ENCODE data around the gene ADPGK. TPM values are rescaled to one million over a fixed set of nuclear protein-coding genes. Genes with fewer than 3 reads are reported as not detected.
"Not testable (repeated sequence)": the region's sequence is repeated elsewhere in the genome, so short reads cannot be mapped to it uniquely, and the experiment has no call there.

Gene ADPGK
- total RNA-seq, 8 experiments from 2014 or later, result 17.5 to 78.3 (median 28.7) TPM

- no peak for ATAC-seq (replicated peaks in 6 of 8)
- Histone ChIP-seq H3K4me3 (no peak overlapping the region), H3K4me1 (replicated peaks in 1 of 2) (no peaks in the 10 kb centered on the region), H3K27ac (no peak overlapping the region)
- in situ Hi-C loops (cut with MboI; ENCODE audit: low pct_unique_long_range_greater_than_20kb in 2 of 9, low sequenced_read_pairs in 9 of 9, unreplicated experiment in 9 of 9), result no loop called here
- 80 to 100% (median 98%) methylated on average over 1 to 4 of the region's 4 CpGs; no CpG with 5 or more reads in 2 of the 10 experiments for WGBS, 10 experiments
These were observed 51.0 kb downstream of the ADPGK start for GRCh38 chr15:72732516-72732915.

- no peaks in the 10 kb centered on the region for H3K4me1 ChIP-seq (replicated peaks in 1 of 2)
- no peak for ATAC-seq (replicated peaks in 6 of 8)
- in situ Hi-C loops (cut with MboI; ENCODE audit: low pct_unique_long_range_greater_than_20kb in 2 of 9, low sequenced_read_pairs in 9 of 9, unreplicated experiment in 9 of 9), result no loop called here
- H3K27ac ChIP-seq, result no peak overlapping the region
- no peak overlapping the region for H3K4me3 ChIP-seq
These were observed 51.5 kb downstream of the ADPGK start for GRCh38 chr15:72732086-72732485.

- ATAC-seq (replicated peaks in 6 of 8), result no peak
- in situ Hi-C loops (cut with MboI; ENCODE audit: low pct_unique_long_range_greater_than_20kb in 2 of 9, low sequenced_read_pairs in 9 of 9, unreplicated experiment in 9 of 9), result no loop called here
- no peak overlapping the region for H3K4me3 ChIP-seq
- H3K4me1 ChIP-seq (replicated peaks in 1 of 2), result no peaks in the 10 kb centered on the region
- 83 to 100% (median 100%) methylated on average over 1 of the region's 1 CpG; no CpG with 5 or more reads in 6 of the 10 experiments for WGBS, 10 experiments
- H3K27ac ChIP-seq, result no peak overlapping the region
These were observed 54.7 kb downstream of the ADPGK start for GRCh38 chr15:72728821-72729220.

GRCh38 chr15:72728249-72728648 lies 55.3 kb downstream of the ADPGK start:
- in situ Hi-C loops (cut with MboI; ENCODE audit: low pct_unique_long_range_greater_than_20kb in 2 of 9, low sequenced_read_pairs in 9 of 9, unreplicated experiment in 9 of 9); H3K4me1 ChIP-seq (replicated peaks in 1 of 2); H3K4me3 ChIP-seq; H3K27ac ChIP-seq: not testable (repeated sequence)
- peak in 1 of 8 experiments; percentile 25 for ATAC-seq (replicated peaks in 6 of 8)
- WGBS, 10 experiments, result 25 to 100% (median 60%) methylated on average over 1 of the region's 1 CpG; no CpG with 5 or more reads in 5 of the 10 experiments

- in situ Hi-C loops (cut with MboI; ENCODE audit: low pct_unique_long_range_greater_than_20kb in 2 of 9, low sequenced_read_pairs in 9 of 9, unreplicated experiment in 9 of 9), result no loop called here
- no peak overlapping the region for H3K4me3 ChIP-seq
- H3K4me1 ChIP-seq (replicated peaks in 1 of 2), result no peaks in the 10 kb centered on the region
- no peak for ATAC-seq (replicated peaks in 6 of 8)
- H3K27ac ChIP-seq, result no peak overlapping the region
These were observed 56.4 kb downstream of the ADPGK start for GRCh38 chr15:72727154-72727553.

GRCh38 chr15:72725851-72726250 lies 57.7 kb downstream of the ADPGK start:
- WGBS, 10 experiments, result 98 to 100% (median 99%) methylated on average over 1 to 6 of the region's 6 CpGs; no CpG with 5 or more reads in 4 of the 10 experiments
- H3K4me3 ChIP-seq; in situ Hi-C loops (cut with MboI; ENCODE audit: low pct_unique_long_range_greater_than_20kb in 2 of 9, low sequenced_read_pairs in 9 of 9, unreplicated experiment in 9 of 9); H3K4me1 ChIP-seq (replicated peaks in 1 of 2); H3K27ac ChIP-seq; ATAC-seq (replicated peaks in 6 of 8): not testable (repeated sequence)

- Histone ChIP-seq H3K4me3 (no peak overlapping the region), H3K27ac (no peak overlapping the region), H3K4me1 (replicated peaks in 1 of 2) (no peaks in the 10 kb centered on the region)
- no peak for ATAC-seq (replicated peaks in 6 of 8)
- in situ Hi-C loops (cut with MboI; ENCODE audit: low pct_unique_long_range_greater_than_20kb in 2 of 9, low sequenced_read_pairs in 9 of 9, unreplicated experiment in 9 of 9), result no loop called here
- WGBS, 10 experiments, result 80 to 100% (median 94%) methylated on average over 1 of the region's 3 CpGs; no CpG with 5 or more reads in 6 of the 10 experiments
These were observed 58.1 kb downstream of the ADPGK start for GRCh38 chr15:72725446-72725845.

- 44 to 83% (median 76%) methylated on average over 1 of the region's 1 CpG; no CpG with 5 or more reads in 6 of the 10 experiments for WGBS, 10 experiments
- no peak for ATAC-seq (replicated peaks in 6 of 8)
- no peak overlapping the region for H3K27ac ChIP-seq
- in situ Hi-C loops (cut with MboI; ENCODE audit: low pct_unique_long_range_greater_than_20kb in 2 of 9, low sequenced_read_pairs in 9 of 9, unreplicated experiment in 9 of 9), result no loop called here
- H3K4me3 ChIP-seq, result no peak overlapping the region
- H3K4me1 ChIP-seq (replicated peaks in 1 of 2), result no peaks in the 10 kb centered on the region
These were observed 59.5 kb downstream of the ADPGK start for GRCh38 chr15:72724028-72724427.

- no peak overlapping the region for H3K4me3 ChIP-seq
- ATAC-seq (replicated peaks in 6 of 8), result peak in 4 of 8 experiments; percentile 40 to 75 (median 72)
- H3K27ac ChIP-seq, result no peak overlapping the region
- in situ Hi-C loops (cut with MboI; ENCODE audit: low pct_unique_long_range_greater_than_20kb in 2 of 9, low sequenced_read_pairs in 9 of 9, unreplicated experiment in 9 of 9), result no loop called here
- no peaks in the 10 kb centered on the region for H3K4me1 ChIP-seq (replicated peaks in 1 of 2)
- WGBS, 10 experiments, result 0 to 43% (median 10%) methylated on average over 1 to 3 of the region's 3 CpGs; no CpG with 5 or more reads in 1 of the 10 experiments
These were observed 61.4 kb downstream of the ADPGK start for GRCh38 chr15:72722071-72722696.

- ATAC-seq (replicated peaks in 6 of 8), result peak in 1 of 8 experiments; percentile 48
- H3K4me1 ChIP-seq (replicated peaks in 1 of 2); in situ Hi-C loops (cut with MboI; ENCODE audit: low pct_unique_long_range_greater_than_20kb in 2 of 9, low sequenced_read_pairs in 9 of 9, unreplicated experiment in 9 of 9); H3K4me3 ChIP-seq; H3K27ac ChIP-seq: not testable (repeated sequence)
- WGBS, 10 experiments, result 73 to 98% (median 94%) methylated on average over 2 to 8 of the region's 8 CpGs; no CpG with 5 or more reads in 1 of the 10 experiments
These were observed 74.8 kb downstream of the ADPGK start for GRCh38 chr15:72708551-72709303.

GRCh38 chr15:72706266-72706665 lies 77.3 kb downstream of the ADPGK start:
- in situ Hi-C loops (cut with MboI; ENCODE audit: low pct_unique_long_range_greater_than_20kb in 2 of 9, low sequenced_read_pairs in 9 of 9, unreplicated experiment in 9 of 9), result no loop called here
- Histone ChIP-seq H3K27ac (no peak overlapping the region), H3K4me3 (no peak overlapping the region), H3K4me1 (replicated peaks in 1 of 2) (no peaks in the 10 kb centered on the region)
- no peak for ATAC-seq (replicated peaks in 6 of 8)
- 37 to 100% (median 87%) methylated on average over 2 to 6 of the region's 11 CpGs; no CpG with 5 or more reads in 2 of the 10 experiments for WGBS, 10 experiments
